HepG2 (cell line): ENCODE results near the gene MBLAC1. TPM values are rescaled to one million over a fixed set of nuclear protein-coding genes. Genes with fewer than 3 reads are reported as not detected.

Source experiments
- CEBPB ChIP-seq: IDR thresholded peaks from 2 replicates; pipeline ENCODE4 v1.6.1; 2011; ENCODE audit warnings: low read depth, low read length, improper control_type of control experiment, borderline replicate concordance
- CEBPG ChIP-seq: IDR thresholded peaks from 2 replicates; pipeline ENCODE4 v1.6.1; 2016
- KDM2A ChIP-seq: sonication (generic); formaldehyde crosslinking; IDR thresholded peaks from 2 replicates; pipeline ENCODE4 v1.4.0; 2020; ENCODE audit warnings: low read depth, missing genetic modification reagents, borderline replicate concordance
- MYNN ChIP-seq: sonication (generic); formaldehyde crosslinking; IDR thresholded peaks from 2 replicates; pipeline ENCODE4 v1.4.0; 2020; ENCODE audit warnings: mild to moderate bottlenecking, low read depth, missing genetic modification reagents
- NR2F2 ChIP-seq: IDR thresholded peaks from 2 replicates; pipeline ENCODE4 v1.6.1; 2012; ENCODE audit warnings: low read depth, inconsistent platforms, borderline replicate concordance
- RBM39 ChIP-seq: fragments of 200-400 bp; formaldehyde crosslinking; IDR thresholded peaks from one replicate; pipeline ENCODE4 v1.6.1; 2018; ENCODE audit warnings: antibody characterized with exemption, mild to moderate bottlenecking, low read depth, low read length; ENCODE audit not compliant: poor library complexity, severe bottlenecking
- SOX6 ChIP-seq, 2 experiments: fragments of 450-650 bp in 1 of 2; sonication (generic) in 1 of 2; formaldehyde crosslinking in 1 of 2; IDR thresholded peaks; 2 replicates each; pipeline versions ENCODE4 v1.4.0 to v1.6.1; 2017 to 2020; ENCODE audit warnings: antibody characterized with exemption in 1 of 2, mild to moderate bottlenecking in 1 of 2, missing genetic modification reagents in 1 of 2
- STAG1 ChIP-seq: sonication (generic); formaldehyde crosslinking; IDR thresholded peaks from 2 replicates; pipeline ENCODE4 v1.4.0; 2020; ENCODE audit warnings: missing genetic modification reagents
- ZNF143 ChIP-seq: sonication (generic); formaldehyde crosslinking; IDR thresholded peaks from 2 replicates; pipeline ENCODE4 v1.4.0; 2020; ENCODE audit warnings: missing genetic modification reagents
- ZNF367 ChIP-seq: sonication (generic); formaldehyde crosslinking; IDR thresholded peaks from 2 replicates; pipeline ENCODE4 v1.4.0; 2020; ENCODE audit warnings: missing genetic modification reagents, borderline replicate concordance
- ZNF563 ChIP-seq: sonication (generic); formaldehyde crosslinking; IDR thresholded peaks from 2 replicates; pipeline ENCODE4 v1.8.0; 2022; ENCODE audit warnings: mild to moderate bottlenecking, moderate library complexity, missing genetic modification reagents
- ZNF720 ChIP-seq: sonication (generic); formaldehyde crosslinking; IDR thresholded peaks from 2 replicates; pipeline ENCODE4 v1.4.0; 2020; ENCODE audit warnings: missing genetic modification reagents
- polyA plus RNA-seq, 8 experiments: library from polyadenylated mRNA; depleted of rRNA in 3 of 8; stranded (reverse) in 7 of 8; unstranded in 1 of 8; fragments of >200 nt; fragmentation: Illumina TruSeq in 4 of 8; extraction: Trizol in 4 of 8; gene quantifications; 2 replicates each; pipeline versions ENCODE4 v1.2.1 to v1.2.3, GENCODE V29; 2011 to 2016; ENCODE audit warnings: low read depth in 4 of 8, missing spikeins in 1 of 8, mixed read lengths in 1 of 8; ENCODE audit not compliant: insufficient read depth in 1 of 8
- total RNA-seq, 5 experiments: library from RNA; depleted of rRNA; stranded (reverse); fragments of >200 nt; fragmentation: Illumina TruSeq; extraction: Trizol; gene quantifications; 2 replicates each; pipeline ENCODE4 v1.2.3, GENCODE V29; 2016; ENCODE audit warnings: low read depth in 1 of 5
- TF ChIP-seq, protein P1 (sequence below): sonication (generic); formaldehyde crosslinking; IDR thresholded peaks from 2 replicates; pipeline ENCODE4 v1.4.0; 2020; ENCODE audit warnings: mild to moderate bottlenecking, missing genetic modification reagents
- TF ChIP-seq, protein P2 (sequence below): sonication (generic); formaldehyde crosslinking; IDR thresholded peaks from 2 replicates; pipeline ENCODE4 v1.5.0; 2020; ENCODE audit warnings: mild to moderate bottlenecking, missing genetic modification reagents, borderline replicate concordance
- TF ChIP-seq, protein P3 (sequence below): sonication (generic); formaldehyde crosslinking; IDR thresholded peaks from 2 replicates; pipeline ENCODE4 v1.5.0; 2020; ENCODE audit warnings: mild to moderate bottlenecking, missing genetic modification reagents, moderate library complexity
- TF ChIP-seq, protein P4 (sequence below): IDR thresholded peaks from 2 replicates; pipeline ENCODE4 v1.6.1; 2012; ENCODE audit warnings: inconsistent platforms
- TF ChIP-seq, protein P5 (sequence below): sonication (generic); formaldehyde crosslinking; IDR thresholded peaks from 2 replicates; pipeline ENCODE4 v1.4.0; 2020; ENCODE audit warnings: missing genetic modification reagents, borderline replicate concordance

The MBLAC1 gene
- total and polyA plus RNA-seq, 2 of the 13 experiments (the other 11 are each of a cell fraction or from before 2014, with no cell fraction given): 0.79 to 2.1 TPM

DNA sequence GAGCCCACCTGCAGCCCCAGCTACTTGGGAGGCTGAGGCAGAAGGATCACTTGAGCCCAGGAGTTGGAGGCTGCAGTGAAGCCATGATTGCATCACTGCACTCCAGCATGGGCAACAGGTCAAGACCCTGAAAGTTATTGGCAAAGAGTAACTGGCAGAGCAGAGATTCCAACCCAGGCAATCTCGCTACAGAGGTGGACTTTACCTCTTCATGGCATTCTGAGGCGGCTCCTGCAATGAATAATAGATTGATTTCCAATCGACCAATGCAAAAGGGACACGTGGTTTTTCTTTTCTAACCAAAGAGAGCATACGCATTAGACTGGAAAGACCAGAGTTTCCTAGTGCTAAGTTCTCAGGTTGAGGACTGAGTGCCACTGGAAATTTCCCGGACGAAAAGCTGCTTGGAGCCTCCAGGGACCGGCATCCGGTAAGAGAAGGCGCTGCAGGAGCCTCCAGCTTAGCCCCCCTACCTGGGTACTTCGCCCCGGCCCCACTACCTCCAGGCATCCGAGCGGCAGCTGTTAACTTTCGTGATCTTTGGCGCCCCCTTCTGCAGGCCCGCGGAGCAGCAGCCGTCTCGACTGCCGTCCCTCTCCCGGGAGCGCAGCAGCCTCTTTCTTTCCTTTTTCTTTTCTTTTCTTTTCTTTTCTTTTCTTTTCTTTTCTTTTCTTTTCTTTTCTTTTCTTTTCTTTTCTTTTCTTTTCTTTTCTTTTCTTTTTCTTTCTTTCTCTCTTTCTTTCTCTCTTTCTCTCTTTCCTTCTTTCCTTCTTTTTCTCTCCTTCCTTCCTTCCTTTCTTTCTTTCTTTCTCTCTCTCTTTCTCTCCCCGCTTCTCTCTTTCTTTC is 4.1 kb downstream of the MBLAC1 start (continued):
- TF ChIP-seq, protein P1, sequence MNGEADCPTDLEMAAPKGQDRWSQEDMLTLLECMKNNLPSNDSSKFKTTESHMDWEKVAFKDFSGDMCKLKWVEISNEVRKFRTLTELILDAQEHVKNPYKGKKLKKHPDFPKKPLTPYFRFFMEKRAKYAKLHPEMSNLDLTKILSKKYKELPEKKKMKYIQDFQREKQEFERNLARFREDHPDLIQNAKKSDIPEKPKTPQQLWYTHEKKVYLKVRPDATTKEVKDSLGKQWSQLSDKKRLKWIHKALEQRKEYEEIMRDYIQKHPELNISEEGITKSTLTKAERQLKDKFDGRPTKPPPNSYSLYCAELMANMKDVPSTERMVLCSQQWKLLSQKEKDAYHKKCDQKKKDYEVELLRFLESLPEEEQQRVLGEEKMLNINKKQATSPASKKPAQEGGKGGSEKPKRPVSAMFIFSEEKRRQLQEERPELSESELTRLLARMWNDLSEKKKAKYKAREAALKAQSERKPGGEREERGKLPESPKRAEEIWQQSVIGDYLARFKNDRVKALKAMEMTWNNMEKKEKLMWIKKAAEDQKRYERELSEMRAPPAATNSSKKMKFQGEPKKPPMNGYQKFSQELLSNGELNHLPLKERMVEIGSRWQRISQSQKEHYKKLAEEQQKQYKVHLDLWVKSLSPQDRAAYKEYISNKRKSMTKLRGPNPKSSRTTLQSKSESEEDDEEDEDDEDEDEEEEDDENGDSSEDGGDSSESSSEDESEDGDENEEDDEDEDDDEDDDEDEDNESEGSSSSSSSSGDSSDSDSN (CRISPR knock-in tag): peak; percentile 48; the same call in 1 of the 2 replicates
- no peak for TF ChIP-seq ZNF563 (CRISPR knock-in tag)
- TF ChIP-seq ZNF720 (CRISPR knock-in tag): no peak
- TF ChIP-seq, protein P2, sequence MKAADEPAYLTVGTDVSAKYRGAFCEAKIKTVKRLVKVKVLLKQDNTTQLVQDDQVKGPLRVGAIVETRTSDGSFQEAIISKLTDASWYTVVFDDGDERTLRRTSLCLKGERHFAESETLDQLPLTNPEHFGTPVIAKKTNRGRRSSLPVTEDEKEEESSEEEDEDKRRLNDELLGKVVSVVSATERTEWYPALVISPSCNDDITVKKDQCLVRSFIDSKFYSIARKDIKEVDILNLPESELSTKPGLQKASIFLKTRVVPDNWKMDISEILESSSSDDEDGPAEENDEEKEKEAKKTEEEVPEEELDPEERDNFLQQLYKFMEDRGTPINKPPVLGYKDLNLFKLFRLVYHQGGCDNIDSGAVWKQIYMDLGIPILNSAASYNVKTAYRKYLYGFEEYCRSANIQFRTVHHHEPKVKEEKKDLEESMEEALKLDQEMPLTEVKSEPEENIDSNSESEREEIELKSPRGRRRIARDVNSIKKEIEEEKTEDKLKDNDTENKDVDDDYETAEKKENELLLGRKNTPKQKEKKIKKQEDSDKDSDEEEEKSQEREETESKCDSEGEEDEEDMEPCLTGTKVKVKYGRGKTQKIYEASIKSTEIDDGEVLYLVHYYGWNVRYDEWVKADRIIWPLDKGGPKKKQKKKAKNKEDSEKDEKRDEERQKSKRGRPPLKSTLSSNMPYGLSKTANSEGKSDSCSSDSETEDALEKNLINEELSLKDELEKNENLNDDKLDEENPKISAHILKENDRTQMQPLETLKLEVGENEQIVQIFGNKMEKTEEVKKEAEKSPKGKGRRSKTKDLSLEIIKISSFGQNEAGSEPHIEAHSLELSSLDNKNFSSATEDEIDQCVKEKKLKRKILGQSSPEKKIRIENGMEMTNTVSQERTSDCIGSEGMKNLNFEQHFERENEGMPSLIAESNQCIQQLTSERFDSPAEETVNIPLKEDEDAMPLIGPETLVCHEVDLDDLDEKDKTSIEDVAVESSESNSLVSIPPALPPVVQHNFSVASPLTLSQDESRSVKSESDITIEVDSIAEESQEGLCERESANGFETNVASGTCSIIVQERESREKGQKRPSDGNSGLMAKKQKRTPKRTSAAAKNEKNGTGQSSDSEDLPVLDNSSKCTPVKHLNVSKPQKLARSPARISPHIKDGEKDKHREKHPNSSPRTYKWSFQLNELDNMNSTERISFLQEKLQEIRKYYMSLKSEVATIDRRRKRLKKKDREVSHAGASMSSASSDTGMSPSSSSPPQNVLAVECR (CRISPR knock-in tag): peak; percentile 48; the same call in 1 of the 2 replicates
- peak; percentile 34; the same call in 1 of the 2 replicates for TF ChIP-seq NR2F2
- TF ChIP-seq ZNF143: no peak
- TF ChIP-seq RBM39: peak; percentile 99
- peak; percentile 85 for TF ChIP-seq STAG1 (CRISPR knock-in tag)
- TF ChIP-seq, protein P3, sequence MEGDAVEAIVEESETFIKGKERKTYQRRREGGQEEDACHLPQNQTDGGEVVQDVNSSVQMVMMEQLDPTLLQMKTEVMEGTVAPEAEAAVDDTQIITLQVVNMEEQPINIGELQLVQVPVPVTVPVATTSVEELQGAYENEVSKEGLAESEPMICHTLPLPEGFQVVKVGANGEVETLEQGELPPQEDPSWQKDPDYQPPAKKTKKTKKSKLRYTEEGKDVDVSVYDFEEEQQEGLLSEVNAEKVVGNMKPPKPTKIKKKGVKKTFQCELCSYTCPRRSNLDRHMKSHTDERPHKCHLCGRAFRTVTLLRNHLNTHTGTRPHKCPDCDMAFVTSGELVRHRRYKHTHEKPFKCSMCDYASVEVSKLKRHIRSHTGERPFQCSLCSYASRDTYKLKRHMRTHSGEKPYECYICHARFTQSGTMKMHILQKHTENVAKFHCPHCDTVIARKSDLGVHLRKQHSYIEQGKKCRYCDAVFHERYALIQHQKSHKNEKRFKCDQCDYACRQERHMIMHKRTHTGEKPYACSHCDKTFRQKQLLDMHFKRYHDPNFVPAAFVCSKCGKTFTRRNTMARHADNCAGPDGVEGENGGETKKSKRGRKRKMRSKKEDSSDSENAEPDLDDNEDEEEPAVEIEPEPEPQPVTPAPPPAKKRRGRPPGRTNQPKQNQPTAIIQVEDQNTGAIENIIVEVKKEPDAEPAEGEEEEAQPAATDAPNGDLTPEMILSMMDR (CRISPR knock-in tag): peak; percentile 91
- TF ChIP-seq CEBPB: peak; percentile 92
- TF ChIP-seq KDM2A (CRISPR knock-in tag): peak; percentile 64; the same call in 1 of the 2 replicates
- TF ChIP-seq ZNF367 (CRISPR knock-in tag): no peak
- TF ChIP-seq, protein P4, sequence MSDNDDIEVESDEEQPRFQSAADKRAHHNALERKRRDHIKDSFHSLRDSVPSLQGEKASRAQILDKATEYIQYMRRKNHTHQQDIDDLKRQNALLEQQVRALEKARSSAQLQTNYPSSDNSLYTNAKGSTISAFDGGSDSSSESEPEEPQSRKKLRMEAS: peak; percentile 38; the same call in 1 of the 2 replicates
- TF ChIP-seq, protein P5, sequence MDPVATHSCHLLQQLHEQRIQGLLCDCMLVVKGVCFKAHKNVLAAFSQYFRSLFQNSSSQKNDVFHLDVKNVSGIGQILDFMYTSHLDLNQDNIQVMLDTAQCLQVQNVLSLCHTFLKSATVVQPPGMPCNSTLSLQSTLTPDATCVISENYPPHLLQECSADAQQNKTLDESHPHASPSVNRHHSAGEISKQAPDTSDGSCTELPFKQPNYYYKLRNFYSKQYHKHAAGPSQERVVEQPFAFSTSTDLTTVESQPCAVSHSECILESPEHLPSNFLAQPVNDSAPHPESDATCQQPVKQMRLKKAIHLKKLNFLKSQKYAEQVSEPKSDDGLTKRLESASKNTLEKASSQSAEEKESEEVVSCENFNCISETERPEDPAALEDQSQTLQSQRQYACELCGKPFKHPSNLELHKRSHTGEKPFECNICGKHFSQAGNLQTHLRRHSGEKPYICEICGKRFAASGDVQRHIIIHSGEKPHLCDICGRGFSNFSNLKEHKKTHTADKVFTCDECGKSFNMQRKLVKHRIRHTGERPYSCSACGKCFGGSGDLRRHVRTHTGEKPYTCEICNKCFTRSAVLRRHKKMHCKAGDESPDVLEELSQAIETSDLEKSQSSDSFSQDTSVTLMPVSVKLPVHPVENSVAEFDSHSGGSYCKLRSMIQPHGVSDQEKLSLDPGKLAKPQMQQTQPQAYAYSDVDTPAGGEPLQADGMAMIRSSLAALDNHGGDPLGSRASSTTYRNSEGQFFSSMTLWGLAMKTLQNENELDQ (CRISPR knock-in tag): no peak
- TF ChIP-seq CEBPG: peak; percentile 90
- TF ChIP-seq SOX6 (IDR thresholded peaks at IDR 0.05): no peak
- peak; percentile 29; the same call in 1 of the 2 replicates for TF ChIP-seq SOX6 (CRISPR knock-in tag; IDR thresholded peaks at IDR 0.05)
- TF ChIP-seq MYNN (CRISPR knock-in tag): no peak
